HUES6 (cell line): ENCODE data around the gene PIGU.
"Not testable (repeated sequence)": the region's sequence is repeated elsewhere in the genome, so short reads cannot be mapped to it uniquely, and the experiment has no call there.

ENCODE experiments used
- H3K27ac ChIP-seq: 2 replicates; pipeline ENCODE4 v1.7.0; 2013; ENCODE audit warnings: low read depth, mild to moderate bottlenecking, low read length, inconsistent platforms
- H3K27me3 ChIP-seq: 2 replicates; pipeline ENCODE4 v1.6.1; 2013; ENCODE audit warnings: low read length; ENCODE audit not compliant: control insufficient read depth, insufficient read depth
- H3K36me3 ChIP-seq: 2 replicates; pipeline ENCODE4 v1.6.1; 2013; ENCODE audit warnings: low read length; ENCODE audit not compliant: control insufficient read depth, insufficient read depth
- H3K4me1 ChIP-seq: 2 replicates; pipeline ENCODE4 v1.6.1; 2013; ENCODE audit warnings: low read length; ENCODE audit not compliant: control insufficient read depth, insufficient read depth
- H3K4me3 ChIP-seq: 2 replicates; pipeline ENCODE4 v1.5.1; 2013; ENCODE audit warnings: low read depth, low read length
- H3K9ac ChIP-seq: one replicate; pipeline ENCODE4 v1.6.1; 2013; ENCODE audit warnings: mild to moderate bottlenecking, low read length
- H3K9me3 ChIP-seq: 2 replicates; pipeline ENCODE4 v1.6.1; 2013; ENCODE audit warnings: low read depth, low read length; ENCODE audit not compliant: control insufficient read depth, insufficient read depth

The PIGU gene

DNA sequence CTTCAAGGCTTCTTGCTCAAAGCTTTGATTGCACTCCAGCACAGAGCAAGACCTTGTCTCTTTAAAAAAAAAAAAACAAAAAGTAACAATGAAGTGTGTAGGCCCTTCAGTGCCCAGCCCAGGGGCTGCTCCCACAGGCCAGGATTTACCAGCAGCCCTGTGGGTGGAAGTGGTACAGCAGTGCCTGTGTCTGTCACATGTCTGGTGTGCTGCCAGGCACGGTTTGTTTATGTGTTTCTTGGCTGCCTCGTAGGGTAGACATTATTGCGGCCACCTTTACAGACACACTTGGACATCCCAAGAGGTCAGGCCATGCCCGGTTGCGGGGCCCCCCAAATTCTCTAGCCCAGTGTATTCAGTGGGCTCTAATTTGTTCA is 148.0 kb downstream of the PIGU start:
- Histone ChIP-seq H3K9me3 (no peaks in the 10 kb centered on the region), H3K27ac (no peak overlapping the region), H3K4me3 (no peak overlapping the region), H3K27me3 (no peaks in the 10 kb centered on the region), H3K9ac (no peak overlapping the region), H3K4me1 (0 out of 2 replicates have a peak, but pooled peaks cover 3% of the 10 kb centered on the region), H3K36me3 (peaks cover 72% of the 10 kb centered on the region)

- Histone ChIP-seq H3K9me3 (no peaks in the 10 kb centered on the region), H3K27ac (no peak overlapping the region), H3K36me3 (peaks cover 59% of the 10 kb centered on the region), H3K27me3 (no peaks in the 10 kb centered on the region), H3K4me1 (peaks cover 8% of the 10 kb centered on the region; the same call in 1 of the 2 replicates), H3K9ac (no peak overlapping the region), H3K4me3 (no peak overlapping the region)
Observed at GRCh38 chr20:34527016-34527415, 149.9 kb downstream of the PIGU start.

- H3K9ac ChIP-seq = no peak overlapping the region
- H3K27ac ChIP-seq = no peak overlapping the region
- peaks cover 54% of the 10 kb centered on the region for H3K36me3 ChIP-seq
Observed at GRCh38 chr20:34526466-34526865, 150.4 kb downstream of the PIGU start.

DNA sequence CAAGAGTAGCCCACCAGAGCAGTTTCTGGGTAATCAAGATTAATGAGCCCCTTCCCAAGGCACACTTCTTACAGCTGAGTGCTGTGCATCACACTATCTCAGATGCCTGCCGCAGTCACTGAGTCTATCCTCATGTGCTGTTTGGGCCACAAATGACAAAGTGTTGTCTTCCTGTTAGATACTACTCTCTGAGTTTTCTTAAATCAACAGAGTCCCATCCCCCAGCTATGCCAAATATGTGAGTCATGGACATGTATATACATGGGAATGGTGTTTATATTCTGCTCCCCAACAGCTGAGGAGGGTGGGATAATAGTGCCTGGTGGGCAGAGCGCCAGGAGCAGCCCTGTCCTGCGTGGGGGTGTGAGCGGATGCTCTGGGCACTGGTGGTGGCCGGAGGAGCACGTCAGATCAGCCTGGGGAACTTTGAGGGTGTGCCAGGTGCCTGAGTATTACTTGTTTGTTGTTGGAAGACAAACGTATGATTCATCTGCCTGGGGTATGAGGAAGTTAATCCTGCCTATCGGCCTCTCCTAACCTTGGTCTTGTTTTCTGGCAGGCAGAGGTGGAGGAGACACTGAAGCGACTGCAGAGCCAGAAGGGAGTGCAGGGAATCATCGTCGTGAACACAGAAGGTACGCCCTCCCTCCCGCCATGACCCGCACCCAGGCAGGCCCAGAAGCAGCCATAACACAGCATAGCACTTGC is 151.0 kb downstream of the PIGU start:
- Histone ChIP-seq H3K9me3 (no peaks in the 10 kb centered on the region), H3K4me3 (no peak overlapping the region), H3K27me3 (no peaks in the 10 kb centered on the region), H3K27ac (no peak overlapping the region), H3K9ac (no peak overlapping the region), H3K4me1 (peaks cover 8% of the 10 kb centered on the region; the same call in 1 of the 2 replicates), H3K36me3 (peaks cover 48% of the 10 kb centered on the region)

More at GRCh38 chr20:34526466-34526865, 150.4 kb downstream of the PIGU start:
- H3K9me3 ChIP-seq = no peaks in the 10 kb centered on the region
- H3K4me3 ChIP-seq = no peak overlapping the region
- no peaks in the 10 kb centered on the region for H3K27me3 ChIP-seq
- H3K4me1 ChIP-seq = peaks cover 8% of the 10 kb centered on the region; the same call in 1 of the 2 replicates

DNA sequence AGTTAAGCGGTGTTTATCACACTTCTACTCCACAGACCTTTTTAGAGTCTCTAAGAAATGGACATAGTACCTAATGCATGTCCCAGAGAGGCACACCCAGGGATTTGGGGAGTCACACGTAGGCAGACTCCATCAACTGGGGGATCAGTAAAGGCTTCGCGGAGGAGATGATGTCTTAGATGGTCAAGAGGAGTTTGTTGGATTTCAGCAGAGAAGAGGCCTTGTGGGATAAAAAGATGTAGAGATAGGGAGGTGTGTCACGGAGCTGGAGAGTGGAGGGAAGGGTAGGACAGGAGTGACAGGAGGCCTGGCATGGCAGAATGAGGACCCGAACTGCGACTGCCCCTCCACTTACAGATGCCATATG is 151.6 kb downstream of the PIGU start:
- no peak overlapping the region for H3K27ac ChIP-seq
- no peak overlapping the region for H3K9ac ChIP-seq
- H3K4me3 ChIP-seq = no peak overlapping the region
- no peaks in the 10 kb centered on the region for H3K27me3 ChIP-seq
- H3K9me3 ChIP-seq = no peaks in the 10 kb centered on the region
- H3K36me3 ChIP-seq = peaks cover 43% of the 10 kb centered on the region
- H3K4me1 ChIP-seq = peaks cover 8% of the 10 kb centered on the region; the same call in 1 of the 2 replicates

DNA sequence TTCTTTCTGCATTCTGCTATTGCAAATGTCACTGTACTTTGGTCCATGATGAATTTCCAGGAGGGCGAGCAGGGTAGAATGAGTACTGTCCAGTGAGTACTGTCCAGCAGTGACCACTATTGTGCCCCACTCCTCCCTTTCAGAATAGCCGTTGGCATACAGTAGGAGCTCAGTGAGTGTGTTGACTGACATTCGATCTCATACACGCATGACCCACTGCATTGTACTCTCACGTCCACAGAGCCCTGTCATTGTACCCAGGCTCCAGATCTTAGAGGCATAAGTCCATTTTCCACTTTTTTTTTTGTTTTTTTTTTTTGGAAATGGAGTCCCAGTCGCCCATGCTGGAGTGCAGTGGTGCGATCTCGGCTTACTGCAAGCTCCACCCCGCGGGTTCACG is 152.5 kb downstream of the PIGU start:
- H3K9ac ChIP-seq = no peak overlapping the region
- H3K4me1 ChIP-seq = peaks cover 8% of the 10 kb centered on the region; the same call in 1 of the 2 replicates
- no peak overlapping the region for H3K27ac ChIP-seq
- no peaks in the 10 kb centered on the region for H3K27me3 ChIP-seq
- H3K9me3 ChIP-seq = no peaks in the 10 kb centered on the region
- peaks cover 39% of the 10 kb centered on the region for H3K36me3 ChIP-seq
- H3K4me3 ChIP-seq = no peak overlapping the region

GRCh38 chr20:34522969-34523871 is 153.7 kb downstream of the PIGU start:
- Histone ChIP-seq H3K27ac (no peak overlapping the region), H3K27me3 (no peaks in the 10 kb centered on the region), H3K9me3 (no peaks in the 10 kb centered on the region), H3K4me1 (peaks cover 8% of the 10 kb centered on the region; the same call in 1 of the 2 replicates), H3K4me3 (no peak overlapping the region), H3K9ac (no peak overlapping the region), H3K36me3 (peaks cover 29% of the 10 kb centered on the region)

DNA sequence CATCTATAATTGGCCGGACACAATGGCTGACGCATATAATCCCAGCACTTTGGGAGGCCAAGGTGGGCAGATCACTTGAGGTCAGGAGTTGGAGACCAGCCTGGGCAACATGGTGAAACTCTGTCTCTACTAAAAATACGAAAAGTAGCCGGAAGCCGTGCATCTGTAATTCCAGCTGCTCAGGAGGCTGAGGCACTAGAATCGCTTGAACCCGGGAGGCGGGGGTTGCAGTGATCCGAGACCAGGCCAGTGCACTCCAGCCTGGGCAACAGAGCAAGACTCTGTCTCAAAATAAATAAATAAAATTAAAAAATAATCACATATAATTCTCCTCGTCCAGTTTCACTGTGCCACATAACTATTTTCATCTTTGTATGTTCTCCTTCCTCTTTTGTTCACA is 157.1 kb downstream of the PIGU start:
- H3K9ac ChIP-seq, H3K4me3 ChIP-seq, H3K36me3 ChIP-seq, H3K27ac ChIP-seq, H3K9me3 ChIP-seq, H3K27me3 ChIP-seq, H3K4me1 ChIP-seq: not testable (repeated sequence)

DNA sequence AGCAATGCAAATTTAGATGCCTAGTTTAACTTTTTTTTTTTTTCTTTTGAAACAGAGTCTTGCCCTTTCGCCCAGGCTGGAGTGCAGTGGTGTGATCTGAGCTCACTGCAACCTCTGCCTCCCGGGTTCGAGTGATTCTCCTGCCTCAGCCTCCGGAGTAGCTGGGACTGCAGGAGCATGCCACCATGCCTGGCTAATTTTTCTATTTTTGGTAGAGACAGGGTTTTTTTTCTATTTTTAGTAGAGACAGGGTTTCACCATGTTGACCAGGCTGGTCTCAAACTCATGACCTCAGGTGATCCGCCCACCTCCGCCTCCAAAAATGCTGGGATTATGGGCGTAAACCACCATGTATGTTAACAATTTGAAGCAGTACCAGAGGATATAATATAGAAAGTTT is 158.0 kb downstream of the PIGU start:
- not testable (repeated sequence) for H3K36me3 ChIP-seq, H3K4me3 ChIP-seq, H3K27ac ChIP-seq, H3K4me1 ChIP-seq, H3K27me3 ChIP-seq, H3K9me3 ChIP-seq, H3K9ac ChIP-seq

- Histone ChIP-seq H3K9me3 (no peaks in the 10 kb centered on the region), H3K36me3 (peaks cover 7% of the 10 kb centered on the region; the same call in 1 of the 2 replicates), H3K4me1 (0 out of 2 replicates have a peak, but pooled peaks cover 4% of the 10 kb centered on the region), H3K9ac (peak overlapping the region; percentile 89), H3K27ac (no peak overlapping the region), H3K4me3 (peak overlapping the region; percentile 98), H3K27me3 (no peaks in the 10 kb centered on the region)
Observed at GRCh38 chr20:34517114-34517505, 159.8 kb downstream of the PIGU start.
